OCI-LY1 (cell line): ENCODE measurements around the gene WNT16.

Experiments used
- H2AFZ ChIP-seq: fragments of 200-600 bp; sonication (generic), shearing (Covaris generic); 2 replicates; pipeline ENCODE4 v1.6.0; 2014; ENCODE audit warnings: antibody characterized with exemption, mild to moderate bottlenecking, low read length
- H3F3A ChIP-seq: fragments of 200-600 bp; sonication (generic), shearing (Covaris generic); 2 replicates; pipeline ENCODE4 v1.6.0; 2014; ENCODE audit warnings: mild to moderate bottlenecking, antibody characterized with exemption, low read length, moderate library complexity; ENCODE audit not compliant: insufficient read depth
- H3K27ac ChIP-seq: fragments of 200-600 bp; sonication (generic); 2 replicates; pipeline ENCODE4 v1.5.1; 2014; ENCODE audit warnings: low read length, mixed run types, mild to moderate bottlenecking, low read depth; ENCODE audit not compliant: poor library complexity, severe bottlenecking
- H3K27me3 ChIP-seq: fragments of 200-600 bp; sonication (generic); 2 replicates; pipeline ENCODE4 v1.6.0; 2014; ENCODE audit warnings: antibody characterized with exemption, mild to moderate bottlenecking, low read length, moderate library complexity; ENCODE audit not compliant: insufficient read depth
- H3K36me3 ChIP-seq: fragments of 200-600 bp; sonication (generic); 2 replicates; pipeline ENCODE4 v1.6.1; 2014; ENCODE audit warnings: mild to moderate bottlenecking, antibody characterized with exemption, low read length, moderate library complexity, mixed read lengths; ENCODE audit not compliant: insufficient read depth
- H3K4me1 ChIP-seq: fragments of 200-600 bp; sonication (generic); 2 replicates; pipeline ENCODE4 v1.5.1; 2014; ENCODE audit warnings: mild to moderate bottlenecking, low read length, moderate library complexity; ENCODE audit not compliant: insufficient read depth, severe bottlenecking
- H3K4me2 ChIP-seq: fragments of 200-600 bp; sonication (generic), shearing (Covaris generic); 2 replicates; pipeline ENCODE4 v1.6.1; 2014; ENCODE audit warnings: low read length
- H3K4me3 ChIP-seq: fragments of 200-600 bp; sonication (generic); 2 replicates; pipeline ENCODE4 v1.5.1; 2014; ENCODE audit warnings: low read length, low read depth, mild to moderate bottlenecking, mixed read lengths; ENCODE audit not compliant: poor library complexity, severe bottlenecking
- H3K79me2 ChIP-seq: fragments of 200-600 bp; shearing (Covaris generic); 2 replicates; pipeline ENCODE4 v1.6.1; 2016; ENCODE audit warnings: mixed run types, low read length, mixed read lengths; ENCODE audit not compliant: insufficient read depth
- H3K9ac ChIP-seq: fragments of 200-600 bp; sonication (generic), shearing (Covaris generic); 2 replicates; pipeline ENCODE4 v1.6.1; 2014; ENCODE audit warnings: mild to moderate bottlenecking, low read length, mixed read lengths
- H3K9me2 ChIP-seq: fragments of 200-600 bp; sonication (generic), shearing (Covaris generic); 2 replicates; pipeline ENCODE4 v1.6.1; 2014; ENCODE audit warnings: low read depth, mild to moderate bottlenecking, low read length, mixed read lengths
- H3K9me3 ChIP-seq: fragments of 200-600 bp; shearing (Covaris generic); 2 replicates; pipeline ENCODE4 v1.6.1; 2014; ENCODE audit warnings: low read length, mixed read lengths
- H4K20me1 ChIP-seq: fragments of 200-600 bp; sonication (generic), shearing (Covaris generic); 2 replicates; pipeline ENCODE4 v1.6.0; 2016; ENCODE audit warnings: mild to moderate bottlenecking, low read length; ENCODE audit not compliant: insufficient read depth
- EZH2 ChIP-seq: fragments of 200-600 bp; sonication (generic), shearing (Covaris generic); IDR thresholded peaks from 2 replicates; pipeline ENCODE4 v1.8.0; 2017; ENCODE audit warnings: borderline replicate concordance, mixed run types, mild to moderate bottlenecking, antibody characterized with exemption, low read length, moderate library complexity, mixed read lengths
- TF ChIP-seq, protein P1 (sequence below): fragments of 200-600 bp; sonication (generic), shearing (Covaris generic); IDR thresholded peaks from 2 replicates; pipeline ENCODE4 v1.5.1; 2017; ENCODE audit warnings: mild to moderate bottlenecking, antibody characterized with exemption, low read length, moderate library complexity, mixed read lengths

The WNT16 gene

DNA sequence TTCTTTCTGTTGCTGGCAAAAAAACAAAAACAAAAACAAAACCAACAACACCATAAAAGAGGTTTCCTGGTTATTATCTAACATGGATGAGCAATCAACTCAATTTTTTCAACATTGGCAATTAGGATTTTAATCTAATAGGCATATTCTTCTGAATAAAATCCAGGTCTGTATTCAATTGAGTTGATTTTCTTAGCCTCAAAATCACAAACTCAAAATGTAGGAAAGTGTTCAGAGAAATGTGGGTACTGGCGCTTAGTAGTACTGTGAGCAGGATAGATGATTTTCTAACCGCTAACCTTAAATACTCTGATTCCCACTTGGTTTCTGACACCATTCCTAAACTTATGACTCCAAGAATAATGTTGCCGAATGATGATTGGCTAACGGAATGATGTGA is 5.6 kb downstream of the WNT16 start:
- no peaks in the 10 kb centered on the region for H3K79me2 ChIP-seq
- H3K4me1 ChIP-seq = peaks cover 43% of the 10 kb centered on the region
- H3F3A ChIP-seq = no peaks in the 10 kb centered on the region
- H3K27me3 ChIP-seq = no peaks in the 10 kb centered on the region
- no peak overlapping the region for H3K27ac ChIP-seq
- no peak overlapping the region for H2AFZ ChIP-seq
- no peak overlapping the region for H3K4me2 ChIP-seq
- H3K9me2 ChIP-seq = no peaks in the 10 kb centered on the region
- no peak overlapping the region for H3K4me3 ChIP-seq
- H3K36me3 ChIP-seq = no peaks in the 10 kb centered on the region
- TF ChIP-seq, protein P1, sequence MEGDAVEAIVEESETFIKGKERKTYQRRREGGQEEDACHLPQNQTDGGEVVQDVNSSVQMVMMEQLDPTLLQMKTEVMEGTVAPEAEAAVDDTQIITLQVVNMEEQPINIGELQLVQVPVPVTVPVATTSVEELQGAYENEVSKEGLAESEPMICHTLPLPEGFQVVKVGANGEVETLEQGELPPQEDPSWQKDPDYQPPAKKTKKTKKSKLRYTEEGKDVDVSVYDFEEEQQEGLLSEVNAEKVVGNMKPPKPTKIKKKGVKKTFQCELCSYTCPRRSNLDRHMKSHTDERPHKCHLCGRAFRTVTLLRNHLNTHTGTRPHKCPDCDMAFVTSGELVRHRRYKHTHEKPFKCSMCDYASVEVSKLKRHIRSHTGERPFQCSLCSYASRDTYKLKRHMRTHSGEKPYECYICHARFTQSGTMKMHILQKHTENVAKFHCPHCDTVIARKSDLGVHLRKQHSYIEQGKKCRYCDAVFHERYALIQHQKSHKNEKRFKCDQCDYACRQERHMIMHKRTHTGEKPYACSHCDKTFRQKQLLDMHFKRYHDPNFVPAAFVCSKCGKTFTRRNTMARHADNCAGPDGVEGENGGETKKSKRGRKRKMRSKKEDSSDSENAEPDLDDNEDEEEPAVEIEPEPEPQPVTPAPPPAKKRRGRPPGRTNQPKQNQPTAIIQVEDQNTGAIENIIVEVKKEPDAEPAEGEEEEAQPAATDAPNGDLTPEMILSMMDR = no peak
- no peak for TF ChIP-seq EZH2
- H4K20me1 ChIP-seq = no peaks in the 10 kb centered on the region
- no peaks in the 10 kb centered on the region; the same call in 1 of the 2 replicates for H3K9me3 ChIP-seq
- H3K9ac ChIP-seq = no peak overlapping the region

- Histone ChIP-seq H3K36me3 (no peaks in the 10 kb centered on the region), H3K9ac (no peak overlapping the region), H3K9me3 (no peaks in the 10 kb centered on the region), H3K27me3 (no peaks in the 10 kb centered on the region), H3K4me1 (peaks cover 43% of the 10 kb centered on the region), H3K27ac (peak overlapping the region; percentile 0), H3F3A (no peaks in the 10 kb centered on the region), H3K4me3 (no peak overlapping the region), H3K4me2 (no peak overlapping the region), H3K9me2 (no peaks in the 10 kb centered on the region), H2AFZ (no peak overlapping the region), H3K79me2 (no peaks in the 10 kb centered on the region), H4K20me1 (no peaks in the 10 kb centered on the region)
- TF ChIP-seq, protein P1 = no peak
- no peak for TF ChIP-seq EZH2
These were observed 6.3 kb downstream of the WNT16 start for GRCh38 chr7:121334875-121335648.

DNA sequence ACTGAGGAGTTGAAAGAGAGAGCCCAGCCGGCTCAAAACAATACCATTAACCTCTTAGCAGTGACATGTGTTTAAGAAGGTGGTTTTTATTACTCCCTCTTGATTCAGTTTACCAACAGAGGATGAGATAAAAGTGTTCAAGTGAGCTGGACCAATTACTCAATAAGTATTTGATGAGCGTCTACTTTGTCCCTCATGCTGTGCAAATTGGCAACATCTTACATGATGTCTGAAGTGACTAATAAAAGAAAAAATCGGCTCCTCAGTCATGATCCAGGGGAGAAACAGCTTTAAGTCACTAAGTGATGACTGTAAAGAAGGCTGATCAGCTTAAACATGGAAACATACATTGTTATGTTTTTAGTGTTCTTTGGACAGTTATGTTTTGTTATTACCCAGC is 7.8 kb downstream of the WNT16 start:
- H3K9me3 ChIP-seq = no peaks in the 10 kb centered on the region
- H3K4me3 ChIP-seq = no peak overlapping the region
- no peaks in the 10 kb centered on the region for H3K27me3 ChIP-seq
- H3K79me2 ChIP-seq = no peaks in the 10 kb centered on the region
- H3K9ac ChIP-seq = peak overlapping the region; percentile 13; the same call in 1 of the 2 replicates
- peak overlapping the region; percentile 80 for H2AFZ ChIP-seq
- peaks cover 33% of the 10 kb centered on the region for H3K4me1 ChIP-seq
- peak overlapping the region; percentile 28 for H3K4me2 ChIP-seq
- H3K27ac ChIP-seq = peak overlapping the region; percentile 41
- TF ChIP-seq, protein P1 = no peak
- TF ChIP-seq EZH2 = no peak
- no peaks in the 10 kb centered on the region for H3F3A ChIP-seq
- H4K20me1 ChIP-seq = no peaks in the 10 kb centered on the region
- H3K9me2 ChIP-seq = no peaks in the 10 kb centered on the region
- no peaks in the 10 kb centered on the region for H3K36me3 ChIP-seq
